ENCODE data around the gene GNG4.

Gene GNG4

GRCh38 chr1:235583511-235584001 lies 66.0 kb downstream of the GNG4 start:
- WGBS (ENCODE audit: extremely low coverage, insufficient coverage, insufficient read length), result no CpG with 5 or more reads among the region's 4 CpGs
- H4K91ac ChIP-seq (ENCODE audit: low read depth, low read length), result no peak overlapping the region
- no peak overlapping the region for H2AFZ ChIP-seq (ENCODE audit: insufficient read depth, low read length, poor library complexity)
- H3K36me3 ChIP-seq (ENCODE audit: control insufficient read depth in 1 of 2, insufficient read depth in 2 of 2, low read length in 2 of 2), result no peaks in the 10 kb centered on the region
- no peak overlapping the region for H3K14ac ChIP-seq (ENCODE audit: low read length)
- no peaks in the 10 kb centered on the region for H3K4me1 ChIP-seq (ENCODE audit: control insufficient read depth in 1 of 2, insufficient read depth in 2 of 2, low read length in 2 of 2)
- DNase-seq, result peak; percentile 74 to 77
- H3K4ac ChIP-seq (ENCODE audit: low read depth, low read length), result no peak overlapping the region
- no peak overlapping the region for H3K18ac ChIP-seq (ENCODE audit: low read length)
- no peak overlapping the region for H4K8ac ChIP-seq (ENCODE audit: low read depth, low read length)
- H3K27me3 ChIP-seq (ENCODE audit: insufficient read depth, low read length), result no peaks in the 10 kb centered on the region
- no peak overlapping the region for H3K4me2 ChIP-seq (ENCODE audit: low read length)
- no peak overlapping the region for H2AK5ac ChIP-seq (ENCODE audit: low read length)
- no peaks in the 10 kb centered on the region for H3K79me2 ChIP-seq (ENCODE audit: control insufficient read depth, insufficient read depth, low read length, poor library complexity)
- H3K27ac ChIP-seq (ENCODE audit: low read depth, low read length), result no peak overlapping the region
- no peak overlapping the region for H2BK12ac ChIP-seq (ENCODE audit: low read length)
- no peak overlapping the region for H2BK5ac ChIP-seq (ENCODE audit: low read depth, low read length, poor library complexity)
- no peak overlapping the region for H3K23ac ChIP-seq (ENCODE audit: low read length)
- no peak overlapping the region for H4K12ac ChIP-seq (ENCODE audit: low read depth, low read length)
- H3K79me1 ChIP-seq (ENCODE audit: low read length), result no peaks in the 10 kb centered on the region
- peaks cover 14% of the 10 kb centered on the region for H3K9me3 ChIP-seq (ENCODE audit: insufficient read depth, low read depth, low read length)
- H3K4me3 ChIP-seq (ENCODE audit: low read depth, low read length), result no peak overlapping the region
- H2BK120ac ChIP-seq (ENCODE audit: insufficient read depth, low read length, poor library complexity), result no peak overlapping the region
- no peak overlapping the region for H3K9ac ChIP-seq (ENCODE audit: low read length)

GRCh38 chr1:235582130-235582529 lies 67.5 kb downstream of the GNG4 start:
- no peak overlapping the region for H4K91ac ChIP-seq (ENCODE audit: low read depth, low read length)
- H3K27ac ChIP-seq (ENCODE audit: low read depth, low read length), result no peak overlapping the region
- H3K18ac ChIP-seq (ENCODE audit: low read length), result no peak overlapping the region
- no peak overlapping the region for H3K23ac ChIP-seq (ENCODE audit: low read length)
- DNase-seq, result no peak
- H2BK5ac ChIP-seq (ENCODE audit: low read depth, low read length, poor library complexity), result no peak overlapping the region
- H3K9me3 ChIP-seq (ENCODE audit: insufficient read depth, low read depth, low read length), result peaks cover 5% of the 10 kb centered on the region
- H3K14ac ChIP-seq (ENCODE audit: low read length), result no peak overlapping the region
- H3K36me3 ChIP-seq (ENCODE audit: control insufficient read depth in 1 of 2, insufficient read depth in 2 of 2, low read length in 2 of 2), result no peaks in the 10 kb centered on the region
- H4K8ac ChIP-seq (ENCODE audit: low read depth, low read length), result no peak overlapping the region
- WGBS (ENCODE audit: extremely low coverage, insufficient coverage, insufficient read length), result no CpG with 5 or more reads among the region's 10 CpGs
- no peak overlapping the region for H3K9ac ChIP-seq (ENCODE audit: low read length)
- H3K4me1 ChIP-seq (ENCODE audit: control insufficient read depth in 1 of 2, insufficient read depth in 2 of 2, low read length in 2 of 2), result no peaks in the 10 kb centered on the region
- H3K27me3 ChIP-seq (ENCODE audit: insufficient read depth, low read length), result no peaks in the 10 kb centered on the region
- no peak overlapping the region for H2BK120ac ChIP-seq (ENCODE audit: insufficient read depth, low read length, poor library complexity)
- H4K12ac ChIP-seq (ENCODE audit: low read depth, low read length), result no peak overlapping the region
- H2AFZ ChIP-seq (ENCODE audit: insufficient read depth, low read length, poor library complexity), result no peak overlapping the region
- no peak overlapping the region for H3K4me2 ChIP-seq (ENCODE audit: low read length)
- no peaks in the 10 kb centered on the region for H3K79me2 ChIP-seq (ENCODE audit: control insufficient read depth, insufficient read depth, low read length, poor library complexity)
- H3K79me1 ChIP-seq (ENCODE audit: low read length), result no peaks in the 10 kb centered on the region
- no peak overlapping the region for H3K4me3 ChIP-seq (ENCODE audit: low read depth, low read length)
- no peak overlapping the region for H2BK12ac ChIP-seq (ENCODE audit: low read length)
- H3K4ac ChIP-seq (ENCODE audit: low read depth, low read length), result no peak overlapping the region
- H2AK5ac ChIP-seq (ENCODE audit: low read length), result no peak overlapping the region

- H3K4me2 ChIP-seq (ENCODE audit: low read length), result no peak overlapping the region
- no peak overlapping the region for H2BK5ac ChIP-seq (ENCODE audit: low read depth, low read length, poor library complexity)
- no peak overlapping the region for H3K18ac ChIP-seq (ENCODE audit: low read length)
- H3K23ac ChIP-seq (ENCODE audit: low read length), result no peak overlapping the region
- H3K36me3 ChIP-seq (ENCODE audit: control insufficient read depth in 1 of 2, insufficient read depth in 2 of 2, low read length in 2 of 2), result no peaks in the 10 kb centered on the region
- H4K12ac ChIP-seq (ENCODE audit: low read depth, low read length), result no peak overlapping the region
- H2BK12ac ChIP-seq (ENCODE audit: low read length), result no peak overlapping the region
- H2BK120ac ChIP-seq (ENCODE audit: insufficient read depth, low read length, poor library complexity), result no peak overlapping the region
- WGBS (ENCODE audit: extremely low coverage, insufficient coverage, insufficient read length), result no CpG with 5 or more reads among the region's 3 CpGs
- H3K9me3 ChIP-seq (ENCODE audit: insufficient read depth, low read depth, low read length), result no peaks in the 10 kb centered on the region
- no peak overlapping the region for H4K91ac ChIP-seq (ENCODE audit: low read depth, low read length)
- no peaks in the 10 kb centered on the region for H3K79me1 ChIP-seq (ENCODE audit: low read length)
- H3K27me3 ChIP-seq (ENCODE audit: insufficient read depth, low read length), result no peaks in the 10 kb centered on the region
- H2AK5ac ChIP-seq (ENCODE audit: low read length), result no peak overlapping the region
- H3K4me1 ChIP-seq (ENCODE audit: control insufficient read depth in 1 of 2, insufficient read depth in 2 of 2, low read length in 2 of 2), result no peaks in the 10 kb centered on the region
- H4K8ac ChIP-seq (ENCODE audit: low read depth, low read length), result no peak overlapping the region
- H3K4ac ChIP-seq (ENCODE audit: low read depth, low read length), result no peak overlapping the region
- no peak overlapping the region for H2AFZ ChIP-seq (ENCODE audit: insufficient read depth, low read length, poor library complexity)
- H3K4me3 ChIP-seq (ENCODE audit: low read depth, low read length), result no peak overlapping the region
- no peak overlapping the region for H3K9ac ChIP-seq (ENCODE audit: low read length)
- no peak overlapping the region for H3K27ac ChIP-seq (ENCODE audit: low read depth, low read length)
- H3K14ac ChIP-seq (ENCODE audit: low read length), result no peak overlapping the region
- H3K79me2 ChIP-seq (ENCODE audit: control insufficient read depth, insufficient read depth, low read length, poor library complexity), result no peaks in the 10 kb centered on the region
- no peak for DNase-seq
These were observed 69.7 kb downstream of the GNG4 start for GRCh38 chr1:235579891-235580290.

- H3K4me3 ChIP-seq (ENCODE audit: low read depth, low read length), result no peak overlapping the region
- no peak overlapping the region for H3K9ac ChIP-seq (ENCODE audit: low read length)
- H3K4me2 ChIP-seq (ENCODE audit: low read length), result no peak overlapping the region
- no peaks in the 10 kb centered on the region for H3K36me3 ChIP-seq (ENCODE audit: control insufficient read depth in 1 of 2, insufficient read depth in 2 of 2, low read length in 2 of 2)
- no peak overlapping the region for H2BK120ac ChIP-seq (ENCODE audit: insufficient read depth, low read length, poor library complexity)
- no peak overlapping the region for H4K91ac ChIP-seq (ENCODE audit: low read depth, low read length)
- H3K27ac ChIP-seq (ENCODE audit: low read depth, low read length), result no peak overlapping the region
- H2BK5ac ChIP-seq (ENCODE audit: low read depth, low read length, poor library complexity), result no peak overlapping the region
- peak overlapping the region; percentile 44 for H3K14ac ChIP-seq (ENCODE audit: low read length)
- H3K27me3 ChIP-seq (ENCODE audit: insufficient read depth, low read length), result no peaks in the 10 kb centered on the region
- H3K79me2 ChIP-seq (ENCODE audit: control insufficient read depth, insufficient read depth, low read length, poor library complexity), result no peaks in the 10 kb centered on the region
- H4K12ac ChIP-seq (ENCODE audit: low read depth, low read length), result no peak overlapping the region
- no peak for DNase-seq
- H3K4ac ChIP-seq (ENCODE audit: low read depth, low read length), result no peak overlapping the region
- H2AFZ ChIP-seq (ENCODE audit: insufficient read depth, low read length, poor library complexity), result no peak overlapping the region
- H3K9me3 ChIP-seq (ENCODE audit: insufficient read depth, low read depth, low read length), result no peaks in the 10 kb centered on the region
- no peaks in the 10 kb centered on the region for H3K4me1 ChIP-seq (ENCODE audit: control insufficient read depth in 1 of 2, insufficient read depth in 2 of 2, low read length in 2 of 2)
- H2AK5ac ChIP-seq (ENCODE audit: low read length), result no peak overlapping the region
- no peak overlapping the region for H3K23ac ChIP-seq (ENCODE audit: low read length)
- no peak overlapping the region for H3K18ac ChIP-seq (ENCODE audit: low read length)
- no peak overlapping the region for H2BK12ac ChIP-seq (ENCODE audit: low read length)
- no peaks in the 10 kb centered on the region for H3K79me1 ChIP-seq (ENCODE audit: low read length)
- H4K8ac ChIP-seq (ENCODE audit: low read depth, low read length), result no peak overlapping the region
- no CpG with 5 or more reads among the region's 6 CpGs for WGBS (ENCODE audit: extremely low coverage, insufficient coverage, insufficient read length)
These were observed 74.0 kb downstream of the GNG4 start for GRCh38 chr1:235575597-235575996.
